ENCODE results near the gene SFSWAP.
"Not testable (repeated sequence)": the region's sequence is repeated elsewhere in the genome, so short reads cannot be mapped to it uniquely, and the experiment has no call there.

GRCh38 chr12:131743880-131744279 is 33.0 kb downstream of the SFSWAP start:
- TF ChIP-seq, protein P1, sequence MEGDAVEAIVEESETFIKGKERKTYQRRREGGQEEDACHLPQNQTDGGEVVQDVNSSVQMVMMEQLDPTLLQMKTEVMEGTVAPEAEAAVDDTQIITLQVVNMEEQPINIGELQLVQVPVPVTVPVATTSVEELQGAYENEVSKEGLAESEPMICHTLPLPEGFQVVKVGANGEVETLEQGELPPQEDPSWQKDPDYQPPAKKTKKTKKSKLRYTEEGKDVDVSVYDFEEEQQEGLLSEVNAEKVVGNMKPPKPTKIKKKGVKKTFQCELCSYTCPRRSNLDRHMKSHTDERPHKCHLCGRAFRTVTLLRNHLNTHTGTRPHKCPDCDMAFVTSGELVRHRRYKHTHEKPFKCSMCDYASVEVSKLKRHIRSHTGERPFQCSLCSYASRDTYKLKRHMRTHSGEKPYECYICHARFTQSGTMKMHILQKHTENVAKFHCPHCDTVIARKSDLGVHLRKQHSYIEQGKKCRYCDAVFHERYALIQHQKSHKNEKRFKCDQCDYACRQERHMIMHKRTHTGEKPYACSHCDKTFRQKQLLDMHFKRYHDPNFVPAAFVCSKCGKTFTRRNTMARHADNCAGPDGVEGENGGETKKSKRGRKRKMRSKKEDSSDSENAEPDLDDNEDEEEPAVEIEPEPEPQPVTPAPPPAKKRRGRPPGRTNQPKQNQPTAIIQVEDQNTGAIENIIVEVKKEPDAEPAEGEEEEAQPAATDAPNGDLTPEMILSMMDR (IDR thresholded peaks at IDR 0.05; ENCODE audit: low read depth, low read length, poor library complexity, severe bottlenecking), result not testable (repeated sequence)
- not testable (repeated sequence) for TF ChIP-seq EZH2phosphoT487 (IDR thresholded peaks at IDR 0.05; ENCODE audit: borderline replicate concordance, low read length)
